Muscle of arm (tissue), 12 donors: Measurements from ENCODE around the gene OSGIN1. TPM values are rescaled to one million over a fixed set of nuclear protein-coding genes. Genes with fewer than 3 reads are reported as not detected.

Source experiments
- DNase-seq: peaks from one replicate; pipeline ENCODE4 v3.0.0-alpha.2; 2013
- polyA plus RNA-seq, 12 donors: library from polyadenylated mRNA; unstranded; fragments of 120-200 nt; gene quantifications; one replicate each; pipeline ENCODE4 v1.2.1, GENCODE V29; 2013; ENCODE audit not compliant: insufficient read length in 12 of 12

The OSGIN1 gene
- polyA plus RNA-seq, 12 donors: 0.12 to 1.1 (median 0.38) TPM; not detected in 2

DNA sequence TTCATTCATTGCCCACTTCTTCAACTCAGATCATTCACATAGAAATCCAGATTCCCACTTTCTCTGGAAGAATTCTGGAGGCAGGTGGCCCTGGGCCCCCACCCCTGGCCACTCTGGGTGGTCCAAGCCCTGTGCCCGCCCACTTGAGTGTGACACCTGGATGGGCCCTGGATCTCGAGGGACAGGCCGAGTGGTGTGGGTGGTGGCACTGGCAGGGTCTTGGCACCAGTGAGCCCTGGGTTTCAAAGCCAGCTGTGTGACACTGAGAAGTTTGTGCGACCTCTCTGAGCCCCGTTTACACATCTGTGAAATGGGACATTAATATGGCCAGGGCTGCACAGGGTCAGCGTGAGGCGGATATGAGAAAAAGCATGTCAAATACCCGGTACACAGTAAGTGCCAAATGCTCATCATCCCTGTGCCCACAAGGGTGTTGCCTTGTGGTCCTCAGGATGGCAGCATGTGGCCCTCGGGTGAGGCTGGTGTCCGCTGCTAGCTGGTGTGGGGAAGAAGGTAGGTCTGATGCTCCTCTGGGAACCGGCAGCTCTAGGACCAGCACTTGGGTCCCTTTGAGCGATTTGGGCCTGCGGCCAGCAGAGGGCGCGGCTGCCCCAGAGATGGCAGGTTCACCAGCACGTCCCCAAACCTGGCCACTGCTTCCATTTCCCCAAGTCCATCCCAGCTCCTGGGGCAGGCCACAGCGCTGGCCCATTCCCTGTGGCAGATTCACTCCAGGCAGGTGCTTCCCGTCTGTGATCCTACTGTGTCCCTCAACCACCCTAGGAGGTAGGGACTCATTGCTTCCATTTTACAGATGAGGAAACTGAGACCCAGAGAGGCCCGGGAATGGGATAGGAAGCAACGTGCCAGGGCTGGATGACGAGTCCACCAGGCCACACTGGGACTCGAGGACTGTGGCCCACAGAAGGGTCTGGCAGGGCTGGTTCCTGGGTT lies 3.6 kb downstream of the OSGIN1 start:
- peak; percentile 64 for DNase-seq

GRCh38 chr16:83957296-83957855 lies 4.3 kb downstream of the OSGIN1 start:
- DNase-seq: no peak

DNA sequence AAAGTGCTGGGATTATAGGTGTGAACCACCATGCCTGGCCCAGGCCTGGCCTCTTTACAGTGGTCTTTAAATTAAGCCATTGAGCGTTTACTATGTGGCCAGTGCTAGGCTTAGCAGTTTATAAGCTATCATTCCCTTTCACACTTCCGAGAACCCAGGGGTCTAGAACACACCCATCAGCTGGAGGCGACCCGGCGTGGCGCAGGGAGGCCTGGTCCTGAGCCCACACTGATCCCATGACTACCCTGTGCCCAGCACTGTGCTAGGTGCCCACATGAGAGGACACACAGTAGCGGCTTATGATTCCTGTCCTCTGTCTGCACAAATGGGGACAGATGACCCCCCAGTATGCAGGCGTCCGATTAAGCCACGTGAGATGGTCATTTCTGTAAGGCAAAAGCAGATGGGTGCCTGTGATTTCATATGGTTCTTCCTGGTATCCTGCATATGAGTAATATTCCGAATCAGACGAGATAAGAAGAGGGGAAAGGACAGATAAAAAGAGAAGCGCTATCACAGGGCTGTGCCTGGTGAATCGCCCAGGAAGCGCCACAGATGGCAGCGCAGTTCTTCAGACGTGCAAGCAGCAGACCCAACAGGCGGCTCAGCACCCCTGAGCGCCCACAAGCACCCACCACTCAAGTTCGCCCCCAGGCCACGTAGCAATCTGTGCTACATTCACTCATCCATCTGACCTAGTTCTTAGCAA lies 5.3 kb downstream of the OSGIN1 start:
- DNase-seq: no peak

DNA sequence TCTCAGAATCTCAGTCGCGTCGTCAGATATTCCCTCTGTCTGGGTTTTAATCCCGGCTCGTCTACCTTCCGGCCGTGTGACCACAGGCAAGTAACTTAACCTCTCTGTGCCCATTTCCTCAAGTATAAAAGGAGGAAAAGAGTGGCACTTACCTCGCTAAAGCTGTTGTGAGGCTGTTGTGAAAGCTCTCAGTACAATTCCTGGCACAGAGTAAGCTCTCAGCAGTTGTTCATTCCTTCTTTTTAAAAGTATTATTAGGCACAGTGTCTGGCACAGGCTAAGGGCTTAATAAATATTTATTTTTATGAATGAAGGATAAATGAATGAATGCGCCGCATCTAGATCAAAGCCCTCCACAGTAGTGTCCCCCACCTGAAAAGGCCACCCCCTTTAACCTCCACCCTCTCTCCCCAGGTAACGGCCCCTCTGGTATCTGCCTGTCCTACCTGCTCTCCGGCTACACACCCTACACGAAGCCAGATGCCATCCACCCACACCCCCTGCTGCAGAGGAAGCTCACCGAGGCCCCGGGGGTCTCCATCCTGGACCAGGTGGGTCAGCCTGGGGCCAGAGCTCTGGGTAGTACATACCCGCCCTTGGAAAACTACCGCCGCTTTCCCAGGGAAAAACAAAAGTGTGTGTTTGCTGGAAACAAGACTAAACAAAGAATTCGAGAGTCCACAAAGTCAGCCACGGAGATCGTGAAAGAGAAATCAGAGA lies 6.0 kb downstream of the OSGIN1 start:
- DNase-seq: no peak

GRCh38 chr16:83959656-83960434 lies 6.8 kb downstream of the OSGIN1 start:
- no peak for DNase-seq

DNA sequence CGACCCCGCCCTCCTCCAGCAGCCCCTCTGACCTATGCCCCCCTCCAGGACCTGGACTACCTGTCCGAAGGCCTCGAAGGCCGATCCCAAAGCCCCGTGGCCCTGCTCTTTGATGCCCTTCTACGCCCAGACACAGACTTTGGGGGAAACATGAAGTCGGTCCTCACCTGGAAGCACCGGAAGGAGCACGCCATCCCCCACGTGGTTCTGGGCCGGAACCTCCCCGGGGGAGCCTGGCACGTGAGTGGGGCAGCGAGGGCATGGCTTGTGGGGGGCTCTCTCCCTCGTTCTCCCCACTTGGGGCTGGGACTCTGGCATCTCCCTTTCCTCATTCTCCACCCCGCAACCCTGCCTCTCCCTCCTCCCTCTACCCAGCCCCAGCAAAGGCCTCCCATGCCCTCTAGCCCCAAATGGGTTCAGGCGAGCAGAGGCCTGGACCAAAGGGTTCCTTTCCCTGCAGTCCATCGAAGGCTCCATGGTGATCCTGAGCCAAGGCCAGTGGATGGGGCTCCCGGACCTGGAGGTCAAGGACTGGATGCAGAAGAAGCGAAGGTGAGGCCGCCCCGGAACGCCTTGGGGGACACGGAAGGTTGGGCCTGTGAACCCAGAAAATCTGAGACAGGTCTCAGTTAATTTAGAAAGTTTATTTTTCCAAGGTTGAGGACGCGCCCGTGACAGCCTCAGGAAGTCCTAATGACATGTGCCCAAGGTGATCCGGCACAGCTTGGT lies 7.6 kb downstream of the OSGIN1 start:
- DNase-seq: no peak

- no peak for DNase-seq
Observed at GRCh38 chr16:83961591-83961990, 8.6 kb downstream of the OSGIN1 start.

DNA sequence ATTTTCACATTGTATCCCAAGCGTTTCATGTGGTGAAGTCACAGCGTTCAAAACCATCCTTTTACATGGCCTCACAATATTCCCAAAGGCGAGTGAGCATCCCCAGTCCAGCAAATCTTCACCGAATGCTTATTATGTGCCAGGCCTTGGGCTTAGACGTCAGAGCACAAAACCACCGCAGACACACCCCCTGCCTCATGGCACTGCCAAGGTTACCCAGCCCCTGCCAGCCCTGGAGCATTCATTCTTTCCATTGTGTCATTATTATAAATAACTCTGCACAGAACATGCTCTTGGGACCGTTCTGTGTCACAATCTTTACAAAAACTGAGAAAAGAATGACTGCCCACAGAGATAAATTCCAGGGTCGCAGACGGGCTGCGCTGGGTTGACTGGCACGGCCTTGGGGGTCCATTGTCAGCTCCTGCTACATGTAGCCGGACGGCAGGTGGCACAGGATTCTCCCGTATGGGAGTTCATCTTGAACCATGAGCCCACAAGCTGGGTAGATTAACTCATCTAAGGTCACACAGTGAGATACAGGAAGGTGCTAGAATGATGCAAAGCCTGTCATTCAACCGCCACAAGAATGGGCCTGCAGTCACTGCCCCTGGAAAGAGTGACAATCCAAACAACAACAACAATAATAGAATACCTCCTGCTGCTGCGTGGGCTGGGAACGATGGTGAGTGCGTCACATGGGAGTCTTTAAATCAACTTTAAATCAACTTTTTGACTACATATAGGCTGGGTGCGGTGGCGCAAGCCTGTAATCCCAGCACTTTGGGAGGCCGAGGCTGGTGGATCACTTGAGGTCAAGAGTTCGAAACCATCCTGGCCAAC lies 10.5 kb downstream of the OSGIN1 start:
- no peak for DNase-seq

- no peak for DNase-seq
Observed at GRCh38 chr16:83964684-83965443, 11.8 kb downstream of the OSGIN1 start.

DNA sequence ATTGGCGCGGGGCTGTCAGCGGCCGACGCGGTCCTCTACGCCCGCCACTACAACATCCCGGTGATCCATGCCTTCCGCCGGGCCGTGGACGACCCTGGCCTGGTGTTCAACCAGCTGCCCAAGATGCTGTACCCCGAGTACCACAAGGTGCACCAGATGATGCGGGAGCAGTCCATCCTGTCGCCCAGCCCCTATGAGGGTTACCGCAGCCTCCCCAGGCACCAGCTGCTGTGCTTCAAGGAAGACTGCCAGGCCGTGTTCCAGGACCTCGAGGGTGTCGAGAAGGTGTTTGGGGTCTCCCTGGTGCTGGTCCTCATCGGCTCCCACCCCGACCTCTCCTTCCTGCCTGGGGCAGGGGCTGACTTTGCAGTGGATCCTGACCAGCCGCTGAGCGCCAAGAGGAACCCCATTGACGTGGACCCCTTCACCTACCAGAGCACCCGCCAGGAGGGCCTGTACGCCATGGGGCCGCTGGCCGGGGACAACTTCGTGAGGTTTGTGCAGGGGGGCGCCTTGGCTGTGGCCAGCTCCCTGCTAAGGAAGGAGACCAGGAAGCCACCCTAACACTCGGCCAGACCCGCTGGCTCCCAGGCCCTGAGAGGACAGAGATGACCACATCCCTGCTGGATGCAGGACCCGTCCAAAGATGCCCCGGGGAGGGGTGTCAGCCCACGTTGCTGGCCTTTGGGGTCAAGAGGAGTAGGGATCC lies 12.6 kb downstream of the OSGIN1 start:
- DNase-seq: no peak

DNA sequence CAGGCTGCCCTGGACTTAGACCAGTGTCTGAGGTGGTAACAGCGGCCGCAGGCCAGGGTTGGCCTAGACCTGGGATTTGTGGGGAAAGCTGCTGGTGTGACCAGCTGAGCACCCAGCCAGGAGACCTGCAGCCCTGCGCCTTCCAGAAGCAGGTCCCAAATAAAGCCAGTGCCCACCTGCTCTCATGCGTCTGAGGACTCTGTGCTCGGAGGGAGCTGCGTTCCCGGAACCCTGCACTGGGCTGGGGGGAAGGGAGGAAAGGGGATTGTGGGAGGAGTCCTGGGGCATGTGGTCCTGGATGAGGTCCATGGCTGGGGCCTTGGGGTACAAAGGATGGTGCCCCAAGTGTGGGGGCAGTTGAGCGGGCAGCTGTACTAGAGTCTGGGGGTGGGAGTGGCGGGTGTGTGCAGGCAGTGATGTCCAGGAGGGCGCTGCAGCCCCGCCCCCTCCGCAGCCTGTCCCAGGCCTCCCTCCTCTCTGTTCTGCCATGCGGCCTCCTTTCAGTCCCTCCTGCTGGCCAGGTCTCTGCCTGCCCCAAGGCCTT lies 13.2 kb downstream of the OSGIN1 start:
- no peak for DNase-seq

DNA sequence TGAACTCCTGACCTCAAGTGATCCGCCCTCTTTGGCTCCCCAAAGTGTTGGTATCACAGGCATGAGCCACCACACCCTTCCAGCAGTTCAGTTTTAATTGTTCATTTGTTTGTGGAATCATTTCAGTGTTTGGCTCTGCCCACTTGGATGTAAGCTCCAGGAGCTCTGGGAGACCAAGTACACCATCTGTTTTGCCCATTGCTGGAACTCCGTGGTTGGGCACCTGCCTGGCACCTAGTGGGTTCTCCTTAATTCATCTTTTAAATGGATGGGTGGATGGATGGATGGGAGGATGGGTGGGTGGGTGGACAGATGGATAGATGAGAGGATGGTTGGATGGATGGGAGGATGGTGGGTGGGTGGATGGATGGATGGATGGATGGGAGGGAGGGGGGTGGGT lies 14.1 kb downstream of the OSGIN1 start:
- DNase-seq: no peak

DNA sequence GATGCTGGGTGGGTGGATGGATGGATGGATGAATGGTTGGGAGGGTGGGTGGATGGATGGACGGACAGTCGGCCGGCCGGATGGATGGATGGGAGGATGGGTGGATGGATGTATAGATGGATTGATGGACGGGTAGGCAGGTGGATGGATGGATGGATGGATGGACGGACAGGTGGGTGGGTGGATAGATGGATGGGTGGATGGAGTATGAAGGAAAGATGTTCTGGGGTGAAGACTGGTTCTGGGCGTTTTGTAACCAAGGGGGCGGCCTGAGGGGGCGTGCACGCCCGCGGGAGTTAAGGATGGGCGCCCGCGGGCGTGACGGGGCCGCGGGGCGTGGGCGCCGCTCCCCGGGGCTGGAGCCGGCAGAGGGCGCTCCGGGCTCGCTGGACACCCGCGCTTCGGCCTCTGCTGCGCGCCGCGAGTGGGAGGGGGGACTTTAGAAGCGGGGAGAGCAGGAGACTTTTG lies 14.8 kb downstream of the OSGIN1 start, which contains the start of gene NECAB2:
Gene NECAB2, plus strand, starts transcription at position 407 of the 468 bp plus-strand sequence. CDS start 405 bp downstream, outside the sequence.
- DNase-seq: no peak

DNA sequence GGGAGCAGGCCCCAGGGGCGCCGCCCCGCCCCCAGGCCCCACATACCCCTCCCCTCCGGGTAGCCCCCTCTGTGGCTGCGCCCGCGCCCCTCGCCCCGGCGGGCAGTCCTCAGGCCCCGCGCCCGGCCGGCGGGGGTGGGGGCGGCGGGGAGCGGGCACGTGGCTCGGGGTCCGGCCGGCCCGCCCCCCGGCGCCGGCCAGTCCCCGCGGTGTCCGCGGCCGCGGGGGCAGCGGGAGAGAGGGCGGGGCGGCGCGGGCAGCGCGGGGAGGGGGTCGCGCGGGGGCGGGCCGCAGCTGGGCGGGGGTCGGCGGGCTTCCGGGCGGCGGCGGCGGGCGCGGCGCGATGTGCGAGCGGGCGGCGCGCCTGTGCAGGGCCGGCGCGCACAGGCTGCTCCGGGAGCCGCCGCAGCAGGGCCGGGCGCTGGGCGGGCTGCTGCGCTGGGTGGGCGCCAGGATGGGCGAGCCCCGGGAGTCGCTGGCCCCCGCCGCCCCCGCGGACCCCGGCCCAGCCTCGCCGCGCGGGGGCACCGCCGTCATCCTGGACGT lies 15.3 kb downstream of the OSGIN1 start:
- DNase-seq: no peak

GRCh38 chr16:83968891-83969649 lies 16.0 kb downstream of the OSGIN1 start:
- DNase-seq: no peak

DNA sequence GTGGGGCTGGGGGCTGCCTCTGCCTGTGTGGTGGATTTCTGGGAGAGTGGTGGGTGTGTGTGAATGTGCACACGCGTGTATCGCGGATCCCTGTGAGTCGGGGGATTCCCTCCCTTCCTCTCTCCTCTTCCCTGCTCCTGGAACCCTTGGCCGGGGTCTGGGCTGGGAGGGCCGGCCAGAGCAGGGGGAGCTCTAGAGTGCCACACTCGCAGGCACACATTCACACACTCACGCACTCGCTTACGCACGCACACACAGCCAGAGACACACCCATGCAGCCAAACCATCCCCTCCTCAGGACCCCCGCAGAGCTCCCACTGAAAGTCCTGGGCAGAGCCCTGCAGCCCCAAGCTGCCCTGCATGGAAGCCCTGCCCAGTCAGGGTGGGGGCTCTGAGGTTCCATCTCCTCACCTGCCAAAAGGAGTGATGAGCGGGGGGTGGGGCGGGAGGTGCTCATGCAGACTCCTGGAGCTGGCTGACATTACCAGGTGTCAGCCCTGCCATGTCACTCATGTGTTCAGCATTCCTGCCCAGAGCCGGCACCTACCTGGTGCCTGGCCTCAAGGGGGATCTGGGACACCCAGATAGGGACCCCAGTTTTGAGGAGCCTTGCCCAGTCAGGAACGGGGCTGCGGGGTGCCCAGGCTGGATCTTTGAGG lies 16.9 kb downstream of the OSGIN1 start:
- DNase-seq: no peak
